ENCODE data around the gene ATG4D. TPM values are rescaled to one million over a fixed set of nuclear protein-coding genes. Genes with fewer than 3 reads are reported as not detected.

The ATG4D gene
- total RNA-seq, 4 donors from 2014 or later, result 46.5 to 59.3 (median 51.4) TPM

GRCh38 chr19:10553087-10553667 lies 9.5 kb downstream of the ATG4D start:
- Histone ChIP-seq H3K27ac (peak overlapping the region; percentile 76 to 89 (median 86)), H3K36me3 (peaks cover 36 to 99% (median 52%) of the 10 kb centered on the region in 3 donors), H3K9me3 (no peaks in the 10 kb centered on the region), H3K4me3 (no peak overlapping the region), H3K27me3 (no peaks in the 10 kb centered on the region), H3K4me1 (peaks cover 32 to 74% (median 34%) of the 10 kb centered on the region in 3 donors)
- intact Hi-C loops (cut with DNase I), result loop anchor here (5.0 kb wide), 1 partner anchor 41 kb away; no protein-coding TSS in a partner anchor
- WGBS, 2 donors, result 52 to 59% methylated on average over 8 to 13 of the region's 13 CpGs
- TF ChIP-seq CTCF (IDR thresholded peaks at IDR 0.05) (no peak), POLR2A (IDR thresholded peaks at IDR 0.05) (no peak)
- DNase-seq, result no peak

GRCh38 chr19:10553943-10554381 lies 10.3 kb downstream of the ATG4D start:
- peak in 1 of 4 donors; percentile 14 for TF ChIP-seq POLR2A (IDR thresholded peaks at IDR 0.05)
- TF ChIP-seq CTCF (IDR thresholded peaks at IDR 0.05), result no peak
- Histone ChIP-seq H3K4me1 (peaks cover 32 to 74% (median 34%) of the 10 kb centered on the region in 3 donors), H3K36me3 (peaks cover 37 to 99% (median 54%) of the 10 kb centered on the region in 3 donors), H3K27ac (peak overlapping the region; percentile 76 to 89 (median 86)), H3K27me3 (no peaks in the 10 kb centered on the region), H3K9me3 (no peaks in the 10 kb centered on the region), H3K4me3 (no peak overlapping the region)
- WGBS, 2 donors, result 0 to 20% methylated on average over 2 to 5 of the region's 12 CpGs
- no peak for DNase-seq
- intact Hi-C loops (cut with DNase I), result loop anchor here (5.0 kb wide), 1 partner anchor 42 kb away; no protein-coding TSS in a partner anchor

GRCh38 chr19:10554760-10555609 lies 11.3 kb downstream of the ATG4D start:
- no peak for TF ChIP-seq POLR2A (IDR thresholded peaks at IDR 0.05)
- peak in 4 of 6 experiments; percentile 7 to 60 (median 38) for TF ChIP-seq CTCF (IDR thresholded peaks at IDR 0.05)
- intact Hi-C loops (cut with DNase I), result loop anchor here (5.0 kb wide), 1 partner anchor 43 kb away; no protein-coding TSS in a partner anchor
- peak overlapping the region; percentile 76 to 89 (median 86) for H3K27ac ChIP-seq
- no peaks in the 10 kb centered on the region for H3K9me3 ChIP-seq
- peaks cover 32 to 67% (median 34%) of the 10 kb centered on the region in 3 donors for H3K4me1 ChIP-seq
- no peak for DNase-seq
- WGBS, 2 donors, result 25 to 69% methylated on average over 3 to 13 of the region's 30 CpGs
- H3K27me3 ChIP-seq, result no peaks in the 10 kb centered on the region
- peaks cover 33 to 99% (median 57%) of the 10 kb centered on the region in 3 donors for H3K36me3 ChIP-seq
- H3K4me3 ChIP-seq, result no peak overlapping the region

- no peak for TF ChIP-seq POLR2A (IDR thresholded peaks at IDR 0.05)
- TF ChIP-seq CTCF (IDR thresholded peaks at IDR 0.05), result no peak
- peaks cover 32 to 67% (median 34%) of the 10 kb centered on the region in 3 donors for H3K4me1 ChIP-seq
- WGBS, 2 donors, result 32 to 48% methylated on average over 6 to 7 of the region's 7 CpGs
- H3K9me3 ChIP-seq, result no peaks in the 10 kb centered on the region
- H3K27me3 ChIP-seq, result no peaks in the 10 kb centered on the region
- no peak overlapping the region for H3K4me3 ChIP-seq
- DNase-seq, result no peak
- H3K36me3 ChIP-seq, result peaks cover 35 to 99% (median 57%) of the 10 kb centered on the region in 3 donors
- H3K27ac ChIP-seq, result peak overlapping the region; percentile 76 to 89 (median 86)
- intact Hi-C loops (cut with DNase I), result no loop called here
Measured at GRCh38 chr19:10555610-10555973, 11.9 kb downstream of the ATG4D start.
